K562 (cell line): ENCODE results near the gene FANCC. TPM values are rescaled to one million over a fixed set of nuclear protein-coding genes. Genes with fewer than 3 reads are reported as not detected.

Experiments used
- ATAC-seq: fragments of 200-7000 bp; cut with Tn5 transposase; 3 replicates; pipeline ENCODE4 v1.9.1; 2020; ENCODE audit warnings: moderate library complexity
- BruUV-seq: library from RNA; stranded (reverse); fragments of 400-500 nt; replicated peaks from 2 replicates; lab custom pipeline; 2021; lab: Mats Ljungman, UMichigan
- CTCF ChIA-PET: fragments of 300-600 bp; formaldehyde crosslinking; extraction: SDS; loops from one replicate; lab custom pipeline; 2021; ENCODE audit warnings: low intra/inter-chr PET ratio; lab: Yijun Ruan, JAX
- POLR2A ChIA-PET: fragments of 300-600, 350-650 bp; sonication (Branson Sonifier 250); formaldehyde crosslinking; extraction: SDS; loops from one replicate; lab custom pipeline; 2021; ENCODE audit warnings: antibody characterized with exemption, inconsistent platforms; lab: Yijun Ruan, JAX
- DNase-seq, 4 experiments: peaks; one replicate each; pipeline versions ENCODE4 v3.0.0 to v3.0.0-alpha.2; 2011 to 2018; ENCODE audit warnings: low spot score in 3 of 4, mixed read lengths in 3 of 4; ENCODE audit errors: extremely low read depth in 1 of 4
- FAIRE-seq: peaks from 2 replicates; lab custom pipeline; 2011; peaks lifted over from hg19 to GRCh38; lab: Jason Lieb, UNC
- H2AFZ ChIP-seq: 2 replicates; pipeline ENCODE4 v1.6.0; 2011; ENCODE audit warnings: low read depth, low read length, control low read depth, inconsistent platforms
- H3K27ac ChIP-seq: fragments of 200-600 bp; 3 replicates; pipeline ENCODE4 v1.8.0; 2011; ENCODE audit warnings: low read depth, mild to moderate bottlenecking, control low read depth, inconsistent platforms, low read length, moderate library complexity, mixed read lengths; ENCODE audit errors: extremely low read depth
- H3K27me3 ChIP-seq, 2 experiments: fragments of 300-600 bp in 1 of 2; 2 replicates in 1 of 2; 3 replicates in 1 of 2; pipeline versions ENCODE4 v1.6.0 to v1.8.0; 2011; ENCODE audit warnings: inconsistent platforms in 2 of 2, low read length in 2 of 2, mild to moderate bottlenecking in 1 of 2, mixed read lengths in 1 of 2, moderate library complexity in 1 of 2; ENCODE audit not compliant: control insufficient read depth in 2 of 2, insufficient read depth in 2 of 2
- H3K36me3 ChIP-seq: fragments of 300-600 bp; 3 replicates; pipeline ENCODE4 v1.8.0; 2011; ENCODE audit warnings: mild to moderate bottlenecking, low read length, inconsistent platforms; ENCODE audit not compliant: control insufficient read depth, insufficient read depth
- H3K4me1 ChIP-seq, 2 experiments: fragments of 200-600 bp in 1 of 2; replicated peaks in 1 of 2; 2 replicates in 1 of 2; 3 replicates in 1 of 2; pipeline versions ENCODE4 v1.5.1 to v1.8.0; 2011; ENCODE audit warnings: inconsistent platforms in 2 of 2, low read length in 2 of 2, mild to moderate bottlenecking in 1 of 2, mixed read lengths in 1 of 2, moderate library complexity in 1 of 2; ENCODE audit not compliant: control insufficient read depth in 2 of 2, insufficient read depth in 2 of 2
- H3K4me2 ChIP-seq: 2 replicates; pipeline ENCODE4 v1.6.1; 2011; ENCODE audit warnings: low read length, control low read depth, inconsistent platforms, mixed read lengths; ENCODE audit not compliant: insufficient read depth
- H3K4me3 ChIP-seq: fragments of 200-600 bp; sonication (generic), shearing (Covaris generic); 2 replicates; pipeline ENCODE4 v1.5.1; 2016; ENCODE audit warnings: control low read depth, inconsistent platforms
- H3K79me2 ChIP-seq: fragments of 200-600 bp; 3 replicates; pipeline ENCODE4 v1.8.0; 2011; ENCODE audit warnings: low read length, inconsistent platforms; ENCODE audit not compliant: control insufficient read depth, insufficient read depth
- H3K9ac ChIP-seq, 2 experiments: 2 replicates each; pipeline versions ENCODE4 v1.6.0 to v1.6.1; 2011; ENCODE audit warnings: low read depth in 2 of 2, low read length in 2 of 2, control low read depth in 1 of 2, inconsistent platforms in 1 of 2, mild to moderate bottlenecking in 1 of 2, mixed read lengths in 1 of 2; ENCODE audit not compliant: insufficient read depth in 1 of 2
- H3K9me1 ChIP-seq: one replicate; pipeline ENCODE4 v1.6.0; 2011; ENCODE audit warnings: inconsistent platforms, mild to moderate bottlenecking, low read length, moderate library complexity; ENCODE audit not compliant: control insufficient read depth, insufficient read depth
- H3K9me3 ChIP-seq: replicated peaks from 2 replicates; pipeline ENCODE4 v1.5.1; 2011; ENCODE audit warnings: low read depth, low read length, inconsistent platforms; ENCODE audit not compliant: control insufficient read depth, insufficient read depth
- H4K20me1 ChIP-seq: replicated peaks from 2 replicates; pipeline ENCODE4 v1.6.1; 2011; ENCODE audit warnings: low read length, inconsistent platforms, mixed read lengths; ENCODE audit not compliant: control insufficient read depth, insufficient read depth
- FOXA1 ChIP-seq: fragments of 450-650 bp; IDR thresholded peaks from 2 replicates; pipeline ENCODE4 v1.6.1; 2016; ENCODE audit warnings: mild to moderate bottlenecking, borderline replicate concordance
- GMEB1 ChIP-seq: fragments of 250-450 bp; sonication (Bioruptor Pico); IDR thresholded peaks from 2 replicates; pipeline ENCODE4 v1.4.0; 2020; ENCODE audit warnings: mild to moderate bottlenecking
- POLR2AphosphoS5 ChIP-seq: IDR thresholded peaks from 2 replicates; pipeline ENCODE4 v1.6.1; 2011; ENCODE audit warnings: mild to moderate bottlenecking, low read depth, low read length, moderate library complexity; ENCODE audit not compliant: control insufficient read depth, insufficient read depth
- WGBS: fragments of 100-300 bp; shearing (Covaris generic); methylation state at CpG from one replicate; pipeline ENCODE4 v1.1.6; 2016; ENCODE audit warnings: low coverage, mixed read lengths; ENCODE audit not compliant: insufficient coverage; ENCODE audit errors: missing lambda C conversion rate; 5-methylcytosine and 5-hydroxymethylcytosine counted together
- in situ Hi-C: fragments of 300-500 bp; cut with MboI; formaldehyde crosslinking; loops from 4 replicates; pipeline ENCODE4 v1.15.0; 2018; ENCODE audit warnings: inconsistent platforms, mixed read lengths
- intact Hi-C: fragments of 100-400 bp; cut with micrococcal nuclease; formaldehyde crosslinking; loops from 2 replicates; pipeline ENCODE4 v1.14.2; 2022
- polyA plus RNA-seq, 8 experiments: library from polyadenylated mRNA; depleted of rRNA in 4 of 8; stranded (reverse) in 5 of 8; unstranded in 3 of 8; fragments of >200 nt; fragmentation: Nextera tagmentation in 2 of 8; fragmentation: Illumina TruSeq in 1 of 8; extraction: Ambion mirVana in 2 of 8; extraction: Trizol in 1 of 8; gene quantifications; 2 replicates each; pipeline versions ENCODE4 v1.2.1 to v1.2.3, GENCODE V29; 2011 to 2014; ENCODE audit warnings: inconsistent platforms in 1 of 8, missing spikeins in 1 of 8
- total RNA-seq, 7 experiments: library from RNA; depleted of rRNA in 6 of 7; stranded (reverse); fragments of >200 nt in 6 of 7; fragmentation: Illumina TruSeq in 2 of 7; extraction: Trizol in 2 of 7; gene quantifications; 2 replicates each; pipeline versions ENCODE4 v1.2.1 to v1.2.3, GENCODE V29; 2011 to 2021; ENCODE audit warnings: low replicate concordance in 1 of 7
- TF ChIP-seq, protein P1 (sequence below): fragments of 450-650 bp; formaldehyde crosslinking; IDR thresholded peaks from 2 replicates; pipeline ENCODE4 v1.4.0; 2022; ENCODE audit warnings: missing genetic modification characterization

FANCC gene
- total and polyA plus RNA-seq, 9 of the 15 experiments (the other 6 are each of a cell fraction or from before 2014, with no cell fraction given): 4.6 to 18.4 (median 14.2) TPM

DNA sequence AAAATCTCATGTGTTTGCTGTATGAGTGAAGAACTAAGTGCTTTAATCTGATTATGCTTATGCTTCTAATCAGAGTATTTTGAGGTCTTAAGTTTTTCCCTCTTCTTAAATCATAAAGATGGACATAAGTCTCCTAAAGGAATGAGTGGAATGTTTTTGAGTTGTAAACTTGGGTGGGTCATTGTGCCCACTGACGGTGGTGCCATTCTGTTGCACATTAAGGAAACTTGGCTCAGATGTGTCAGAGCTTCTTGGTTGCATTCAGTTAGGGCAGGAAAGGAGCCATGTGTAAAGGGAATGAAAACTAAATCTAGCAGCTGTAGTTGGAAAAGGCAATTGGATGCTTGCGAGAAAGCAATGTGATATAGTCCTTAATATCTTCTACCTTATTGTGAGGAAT, 256.6 kb downstream of the FANCC start:
- H3K27ac ChIP-seq: no peak overlapping the region
- 94% methylated on average over 2 of the region's 2 CpGs for WGBS
- H3K4me2 ChIP-seq: no peak overlapping the region
- H3K4me1 ChIP-seq: peaks cover 0 to 6% of the 10 kb centered on the region in 2 experiments; a peak in 2 of 5 replicates
- intact Hi-C loops (no loop called here), in situ Hi-C loops (no loop called here)
- H3K79me2 ChIP-seq: no peaks in the 10 kb centered on the region
- H3K9me1 ChIP-seq: no peaks in the 10 kb centered on the region
- no peak for ATAC-seq
- H3K36me3 ChIP-seq: peaks cover 9% of the 10 kb centered on the region; the same call in 2 of the 3 replicates
- no peak for TF ChIP-seq FOXA1
- TF ChIP-seq, protein P1, sequence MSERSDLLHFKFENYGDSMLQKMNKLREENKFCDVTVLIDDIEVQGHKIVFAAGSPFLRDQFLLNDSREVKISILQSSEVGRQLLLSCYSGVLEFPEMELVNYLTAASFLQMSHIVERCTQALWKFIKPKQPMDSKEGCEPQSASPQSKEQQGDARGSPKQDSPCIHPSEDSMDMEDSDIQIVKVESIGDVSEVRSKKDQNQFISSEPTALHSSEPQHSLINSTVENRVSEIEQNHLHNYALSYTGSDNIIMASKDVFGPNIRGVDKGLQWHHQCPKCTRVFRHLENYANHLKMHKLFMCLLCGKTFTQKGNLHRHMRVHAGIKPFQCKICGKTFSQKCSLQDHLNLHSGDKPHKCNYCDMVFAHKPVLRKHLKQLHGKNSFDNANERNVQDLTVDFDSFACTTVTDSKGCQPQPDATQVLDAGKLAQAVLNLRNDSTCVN (CRISPR knock-in tag): no peak
- TF ChIP-seq GMEB1: no peak
- no peak for TF ChIP-seq POLR2AphosphoS5
- ChIA-PET POLR2A (interaction anchor here (0.7 kb wide), 1 partner anchor 9 kb away, joined by 3 read pairs; no protein-coding TSS in a partner anchor), CTCF (no interaction called here)
- H3K9me3 ChIP-seq: no peaks in the 10 kb centered on the region
- no peak for FAIRE-seq
- BruUV-seq: no TSS peak
- DNase-seq: no peak
- no peak overlapping the region for H3K4me3 ChIP-seq
- H4K20me1 ChIP-seq: no peaks in the 10 kb centered on the region
- H3K27me3 ChIP-seq: no peaks in the 10 kb centered on the region
- no peak overlapping the region for H2AFZ ChIP-seq
- no peak overlapping the region for H3K9ac ChIP-seq
